Activated T-cell treated with anti-CD3 and anti-CD28 coated beads for 1 hour (primary cell): ENCODE data around the gene TVP23B.
"Not testable (repeated sequence)": the region's sequence is repeated elsewhere in the genome, so short reads cannot be mapped to it uniquely, and the experiment has no call there.

Experiments used
- DNase-seq: peaks from one replicate; pipeline ENCODE4 v3.0.0-alpha.2; 2020; ENCODE audit warnings: low read depth

Gene TVP23B

GRCh38 chr17:18791402-18791801, 10.4 kb downstream of the TVP23B start:
- DNase-seq = not testable (repeated sequence)

- not testable (repeated sequence) for DNase-seq
Measured at GRCh38 chr17:18794841-18795240, 13.9 kb downstream of the TVP23B start.

GRCh38 chr17:18796887-18797286, 15.9 kb downstream of the TVP23B start:
- DNase-seq = not testable (repeated sequence)

GRCh38 chr17:18803458-18804245, 22.7 kb downstream of the TVP23B start:
- not testable (repeated sequence) for DNase-seq

GRCh38 chr17:18815924-18816323, 34.9 kb downstream of the TVP23B start:
- not testable (repeated sequence) for DNase-seq

- DNase-seq = not testable (repeated sequence)
Measured at GRCh38 chr17:18816489-18817371, 35.7 kb downstream of the TVP23B start.

- DNase-seq = not testable (repeated sequence)
Measured at GRCh38 chr17:18821430-18821829, 40.4 kb downstream of the TVP23B start.

GRCh38 chr17:18827613-18828012, 46.6 kb downstream of the TVP23B start:
- not testable (repeated sequence) for DNase-seq

- DNase-seq = no peak
Measured at GRCh38 chr17:18848501-18848900, 67.5 kb downstream of the TVP23B start.

- DNase-seq = no peak
Measured at GRCh38 chr17:18850679-18851078, 69.7 kb downstream of the TVP23B start.

GRCh38 chr17:18851201-18851600, 70.2 kb downstream of the TVP23B start:
- DNase-seq = no peak

GRCh38 chr17:18854956-18855355, 74.0 kb downstream of the TVP23B start:
- DNase-seq = no peak

GRCh38 chr17:18855831-18856569, 75.0 kb downstream of the TVP23B start:
- peak; percentile 78 for DNase-seq
